Upper lobe of left lung (tissue), 6 donors: ENCODE measurements around the gene SLC10A1. TPM values are rescaled to one million over a fixed set of nuclear protein-coding genes. Genes with fewer than 3 reads are reported as not detected.

ENCODE experiments used
- ATAC-seq, 2 donors: fragments of 200-7000 bp; cut with Tn5 transposase; one replicate each; pipeline ENCODE4 v1.9.1; 2022; ENCODE audit warnings: mild to moderate bottlenecking in 2 of 2, moderate library complexity in 2 of 2; ENCODE audit not compliant: low FRiP score in 2 of 2
- DNase-seq, 2 donors: peaks; one replicate each; pipeline ENCODE4 v3.0.0-alpha.2; 2019 to 2020
- H3K27ac ChIP-seq, 4 donors: fragments of 200-600 bp; sonication (generic); one replicate each; pipeline ENCODE4 v1.5.1; 2016 to 2019
- H3K27me3 ChIP-seq, 4 donors: fragments of 200-600 bp; sonication (generic); one replicate each; pipeline ENCODE4 v1.5.1; 2017 to 2019
- H3K36me3 ChIP-seq, 4 donors: fragments of 200-600 bp; sonication (generic); one replicate each; pipeline ENCODE4 v1.5.1; 2016 to 2019
- H3K4me1 ChIP-seq, 4 donors: fragments of 200-600 bp; sonication (generic); one replicate each; pipeline ENCODE4 v1.5.1; 2018 to 2019
- H3K4me3 ChIP-seq, 4 donors: fragments of 200-600 bp; sonication (generic); one replicate each; pipeline ENCODE4 v1.5.1; 2017 to 2019; ENCODE audit warnings: mild to moderate bottlenecking in 2 of 4, moderate library complexity in 1 of 4
- H3K9me3 ChIP-seq, 4 donors: fragments of 200-600 bp; sonication (generic); one replicate each; pipeline ENCODE4 v1.5.1; 2018 to 2019
- CTCF ChIP-seq, 6 experiments: fragments of 450-650 bp in 4 of 6; fragments of 200-600 bp in 2 of 6; sonication (generic) in 2 of 6; IDR thresholded peaks; one replicate each; pipeline ENCODE4 v1.5.1; 2016 to 2019; ENCODE audit warnings: antibody characterized with exemption in 6 of 6
- EP300 ChIP-seq, 4 donors: sonication (generic); formaldehyde crosslinking; IDR thresholded peaks; one replicate each; pipeline ENCODE4 v1.5.1; 2017; ENCODE audit warnings: antibody characterized with exemption in 4 of 4, control low read depth in 2 of 4
- POLR2A ChIP-seq, 4 donors: fragments of 450-650 bp; IDR thresholded peaks; one replicate each; pipeline ENCODE4 v1.5.1; 2016 to 2017; ENCODE audit warnings: antibody characterized with exemption in 4 of 4, mild to moderate bottlenecking in 2 of 4
- POLR2AphosphoS5 ChIP-seq, 2 donors: sonication (generic); formaldehyde crosslinking; IDR thresholded peaks; one replicate each; pipeline ENCODE4 v1.5.1; 2017; ENCODE audit warnings: antibody characterized with exemption in 2 of 2
- WGBS, 2 donors: methylation state at CpG; one replicate each; pipeline ENCODE4 v1.1.5; 2017 to 2018; 5-methylcytosine and 5-hydroxymethylcytosine counted together
- total RNA-seq, 6 donors: library from RNA; depleted of rRNA in 4 of 6; stranded (reverse); fragments of >200 nt in 4 of 6; gene quantifications; one replicate each; pipeline versions ENCODE4 v1.1.0 to v1.2.1, GENCODE V29; 2016 to 2021
- donor health status: DM: no; HTN: no; CAD: no; lungs with moderate emphysema.
- donor health status: DM: no; HTN: yes; CAD: no; lungs with severe emphysema.

SLC10A1 gene
- total RNA-seq, 6 donors from 2014 or later, result not detected

GRCh38 chr14:69763761-69764510 lies 33.1 kb downstream of the SLC10A1 start:
- no peaks in the 10 kb centered on the region for H3K27me3 ChIP-seq
- no peaks in the 10 kb centered on the region for H3K9me3 ChIP-seq
- ATAC-seq (no peak), DNase-seq (no peak)
- H3K4me1 ChIP-seq, result peaks cover 14 to 18% (median 15%) of the 10 kb centered on the region in 4 donors
- H3K4me3 ChIP-seq, result no peak overlapping the region
- H3K36me3 ChIP-seq, result peaks cover 7 to 12% (median 9%) of the 10 kb centered on the region in 4 donors
- TF ChIP-seq EP300 (IDR thresholded peaks at IDR 0.05), result no peak
- no peak for TF ChIP-seq POLR2AphosphoS5 (IDR thresholded peaks at IDR 0.05)
- TF ChIP-seq CTCF (IDR thresholded peaks at IDR 0.05), result no peak
- TF ChIP-seq POLR2A (IDR thresholded peaks at IDR 0.05), result no peak
- 75 to 77% methylated on average over 6 of the region's 6 CpGs for WGBS, 2 donors
- no peak overlapping the region for H3K27ac ChIP-seq

- WGBS, 2 donors, result 66 to 70% methylated on average over 1 of the region's 1 CpG
These were observed 36.2 kb downstream of the SLC10A1 start for GRCh38 chr14:69760810-69761209.

GRCh38 chr14:69756298-69756697 lies 40.7 kb downstream of the SLC10A1 start:
- TF ChIP-seq POLR2A (IDR thresholded peaks at IDR 0.05) (no peak), EP300 (IDR thresholded peaks at IDR 0.05) (no peak), POLR2AphosphoS5 (IDR thresholded peaks at IDR 0.05) (no peak), CTCF (IDR thresholded peaks at IDR 0.05) (no peak)
- ATAC-seq (no peak), DNase-seq (no peak)
- Histone ChIP-seq H3K36me3 (no peaks in the 10 kb centered on the region), H3K4me1 (no peaks in the 10 kb centered on the region), H3K27ac (no peak overlapping the region), H3K27me3 (no peaks in the 10 kb centered on the region), H3K9me3 (no peaks in the 10 kb centered on the region), H3K4me3 (no peak overlapping the region)
- 94 to 95% methylated on average over 3 of the region's 3 CpGs for WGBS, 2 donors

More at GRCh38 chr14:69760810-69761209, 36.2 kb downstream of the SLC10A1 start:
- no peak overlapping the region for H3K27ac ChIP-seq
- TF ChIP-seq POLR2A (IDR thresholded peaks at IDR 0.05) (no peak), POLR2AphosphoS5 (IDR thresholded peaks at IDR 0.05) (no peak), CTCF (IDR thresholded peaks at IDR 0.05) (no peak), EP300 (IDR thresholded peaks at IDR 0.05) (no peak)
- H3K27me3 ChIP-seq, result no peaks in the 10 kb centered on the region
- no peak for DNase-seq
- peaks cover 0 to under 1% (median 0%) of the 10 kb centered on the region in 4 donors for H3K4me1 ChIP-seq
- H3K36me3 ChIP-seq, result no peaks in the 10 kb centered on the region
- ATAC-seq, result no peak
- H3K4me3 ChIP-seq, result no peak overlapping the region
- H3K9me3 ChIP-seq, result no peaks in the 10 kb centered on the region

GRCh38 chr14:69755784-69756183 lies 41.3 kb downstream of the SLC10A1 start:
- no peak for ATAC-seq
- no peak for DNase-seq
- no peaks in the 10 kb centered on the region for H3K4me1 ChIP-seq
- peak overlapping the region in 1 of 4 donors; percentile 16 for H3K27ac ChIP-seq
- H3K4me3 ChIP-seq, result no peak overlapping the region
- WGBS, 2 donors, result 47 to 67% methylated on average over 2 of the region's 2 CpGs
- H3K9me3 ChIP-seq, result no peaks in the 10 kb centered on the region
- TF ChIP-seq POLR2AphosphoS5 (IDR thresholded peaks at IDR 0.05) (no peak), EP300 (IDR thresholded peaks at IDR 0.05) (no peak), POLR2A (IDR thresholded peaks at IDR 0.05) (no peak), CTCF (IDR thresholded peaks at IDR 0.05) (no peak)
- H3K27me3 ChIP-seq, result no peaks in the 10 kb centered on the region
- H3K36me3 ChIP-seq, result no peaks in the 10 kb centered on the region

GRCh38 chr14:69755296-69755695 lies 41.7 kb downstream of the SLC10A1 start:
- Histone ChIP-seq H3K36me3 (no peaks in the 10 kb centered on the region), H3K9me3 (no peaks in the 10 kb centered on the region), H3K27ac (peak overlapping the region in 1 of 4 donors; percentile 16), H3K4me3 (no peak overlapping the region), H3K4me1 (no peaks in the 10 kb centered on the region), H3K27me3 (no peaks in the 10 kb centered on the region)
- TF ChIP-seq POLR2AphosphoS5 (IDR thresholded peaks at IDR 0.05), result no peak
- TF ChIP-seq POLR2A (IDR thresholded peaks at IDR 0.05), result no peak
- DNase-seq, result no peak
- no peak for ATAC-seq
